Kidney (tissue), 14 donors: ENCODE data around the gene NSD2. TPM values are rescaled to one million over a fixed set of nuclear protein-coding genes. Genes with fewer than 3 reads are reported as not detected.
"Not testable (repeated sequence)": the region's sequence is repeated elsewhere in the genome, so short reads cannot be mapped to it uniquely, and the experiment has no call there.

Source experiments
- DNase-seq, 5 donors: peaks; one replicate each; pipeline ENCODE4 v3.0.0-alpha.2; 2013 to 2020
- FAIRE-seq: peaks from 2 replicates; lab custom pipeline; 2012; peaks lifted over from hg19 to GRCh38; lab: Jason Lieb, UNC
- H3K27ac ChIP-seq, 2 donors: one replicate each; pipeline ENCODE4 v1.7.0; 2013; ENCODE audit warnings: low read depth in 2 of 2, low read length in 2 of 2, inconsistent platforms in 1 of 2
- H3K27me3 ChIP-seq: one replicate; pipeline ENCODE4 v1.7.1; 2013; ENCODE audit warnings: low read length, inconsistent platforms; ENCODE audit not compliant: control insufficient read depth, insufficient read depth
- H3K36me3 ChIP-seq, 3 donors: one replicate each; pipeline versions ENCODE4 v1.7.0 to v1.7.1; 2013; ENCODE audit warnings: low read length in 3 of 3, control low read depth in 1 of 3, inconsistent platforms in 1 of 3; ENCODE audit not compliant: insufficient read depth in 3 of 3, control insufficient read depth in 2 of 3
- H3K4me1 ChIP-seq, 3 donors: one replicate each; pipeline versions ENCODE4 v1.7.0 to v1.7.1; 2013; ENCODE audit warnings: low read length in 3 of 3, inconsistent platforms in 1 of 3, low read depth in 1 of 3; ENCODE audit not compliant: control insufficient read depth in 2 of 3, insufficient read depth in 2 of 3
- H3K4me3 ChIP-seq, 3 donors: one replicate each; pipeline versions ENCODE4 v1.7.0 to v1.8.1; 2013; ENCODE audit warnings: low read length in 3 of 3, control low read depth in 1 of 3, inconsistent platforms in 1 of 3
- H3K9ac ChIP-seq, 3 donors: one replicate each; pipeline versions ENCODE4 v1.7.0 to v1.7.1; 2013; ENCODE audit warnings: low read length in 3 of 3, control low read depth in 1 of 3, inconsistent platforms in 1 of 3
- H3K9me3 ChIP-seq, 3 donors: one replicate each; pipeline versions ENCODE4 v1.7.0 to v1.7.1; 2013; ENCODE audit warnings: low read length in 3 of 3, control low read depth in 1 of 3, inconsistent platforms in 1 of 3; ENCODE audit not compliant: control insufficient read depth in 2 of 3, insufficient read depth in 1 of 3
- CTCF ChIP-seq: IDR thresholded peaks from 3 replicates; pipeline ENCODE4 v1.5.1; 2012; ENCODE audit warnings: mild to moderate bottlenecking, moderate library complexity, borderline replicate concordance; ENCODE audit not compliant: insufficient read depth; ENCODE audit errors: extremely low read depth
- intact Hi-C: fragments of 100-400 bp; cut with DNase I; formaldehyde crosslinking; loops from one replicate; pipeline ENCODE4 v1.11.1; 2022
- polyA plus RNA-seq: library from polyadenylated mRNA; stranded (reverse); fragments of 350-450 nt; fragmentation: Illumina TruSeq; extraction: RNeasy Lipid Tissue Mini Kit (QIAGEN cat#74804); gene quantifications from one replicate; pipeline ENCODE4 v1.2.3, GENCODE V29; 2014; ENCODE audit warnings: low read depth, low replicate concordance; ENCODE audit not compliant: insufficient read depth
- total RNA-seq: library from RNA; stranded (reverse); fragmentation: NEBNext Ultra II Directional; extraction: Animal tissue kit (Norgen Biotek cat#: 25700); gene quantifications from one replicate; pipeline ENCODE4 v1.2.1, GENCODE V29; 2021
- donor health status: control.
- donor health status: control.
- donor health status: control.
- donor health status: control.
- donor health status: control.
- donor health status: DM: yes; HTN: yes; CAD: no.
- donor health status: Normal renal cell carcinoma (clear cell type).

The NSD2 gene
- total and polyA plus RNA-seq, 2 donors from 2014 or later = 5.5 to 51.2 TPM

DNA sequence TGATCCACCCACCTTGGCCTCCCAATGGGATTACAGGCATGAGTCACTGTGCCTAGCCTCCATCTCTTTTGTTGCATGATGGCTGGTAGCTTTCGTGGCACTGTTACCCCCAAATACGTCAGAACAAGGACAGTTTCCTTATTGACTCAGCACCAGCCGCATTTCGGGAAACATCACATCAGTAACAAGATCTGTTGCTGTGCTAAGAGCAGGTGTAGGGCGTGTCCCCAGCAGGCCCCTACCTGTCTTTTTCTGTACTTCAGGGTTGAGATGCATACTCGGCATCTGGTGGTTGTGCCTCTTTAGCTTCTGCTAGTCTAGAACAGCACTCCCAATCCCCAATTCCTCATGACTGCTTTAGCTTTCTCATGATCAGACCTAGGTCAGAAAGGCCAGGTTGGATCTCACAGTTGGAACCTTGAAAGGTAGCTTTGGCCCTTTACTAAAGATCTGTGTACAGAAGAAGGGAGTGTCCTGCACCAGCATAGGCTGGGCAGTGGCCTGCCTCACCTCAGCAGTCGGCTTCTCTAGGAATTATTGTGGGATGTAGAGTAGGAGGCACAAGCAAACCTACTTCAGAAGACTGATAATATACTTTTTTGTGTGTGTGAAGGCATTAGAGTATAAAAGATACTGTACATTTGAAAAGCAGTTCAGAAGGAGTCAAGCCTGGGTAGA is 36.8 kb downstream of the NSD2 start:
- H3K36me3 ChIP-seq = peaks cover 0 to 3% (median 0%) of the 10 kb centered on the region in 3 donors

GRCh38 chr4:1909696-1910095 is 38.5 kb downstream of the NSD2 start:
- H3K9ac ChIP-seq, H3K36me3 ChIP-seq, DNase-seq, intact Hi-C loops, FAIRE-seq, H3K4me3 ChIP-seq, H3K27ac ChIP-seq, H3K27me3 ChIP-seq, H3K9me3 ChIP-seq, H3K4me1 ChIP-seq: not testable (repeated sequence)

More for the DNA sequence above, 36.8 kb downstream of the NSD2 start:
- Histone ChIP-seq H3K4me3 (no peak overlapping the region), H3K27me3 (no peaks in the 10 kb centered on the region), H3K9ac (no peak overlapping the region), H3K4me1 (no peaks in the 10 kb centered on the region), H3K9me3 (no peaks in the 10 kb centered on the region), H3K27ac (no peak overlapping the region)
- DNase-seq (no peak), FAIRE-seq (no peak)
- intact Hi-C loops = no loop called here
- no peak for TF ChIP-seq CTCF

DNA sequence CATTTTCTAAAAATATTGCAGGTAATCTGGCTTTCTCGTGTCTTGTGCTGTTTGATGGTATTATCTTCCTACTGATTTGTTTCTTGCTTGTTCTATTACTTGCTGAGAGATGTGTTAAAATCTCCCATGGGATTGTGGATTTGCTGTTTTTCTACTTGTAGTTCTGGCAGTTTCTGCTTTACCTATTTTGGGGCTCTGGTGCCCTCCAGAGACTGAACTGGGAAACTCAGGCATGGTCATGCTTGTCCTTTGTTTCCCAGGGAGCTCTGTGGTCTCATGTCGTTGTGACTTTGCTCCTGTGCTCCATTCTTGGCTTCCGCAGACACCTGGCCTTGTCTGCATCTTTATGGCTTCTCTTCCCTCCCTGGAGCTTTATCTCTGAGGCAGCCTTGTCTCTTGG is 39.5 kb downstream of the NSD2 start:
- DNase-seq (peak in 4 of 5 donors; percentile 54 to 81 (median 72)), FAIRE-seq (no peak)
- Histone ChIP-seq H3K27ac (no peak overlapping the region), H3K9ac (no peak overlapping the region), H3K36me3 (no peaks in the 10 kb centered on the region), H3K27me3 (no peaks in the 10 kb centered on the region), H3K4me1 (no peaks in the 10 kb centered on the region), H3K4me3 (no peak overlapping the region), H3K9me3 (no peaks in the 10 kb centered on the region)
- intact Hi-C loops = no loop called here
- TF ChIP-seq CTCF = peak; percentile 45

DNA sequence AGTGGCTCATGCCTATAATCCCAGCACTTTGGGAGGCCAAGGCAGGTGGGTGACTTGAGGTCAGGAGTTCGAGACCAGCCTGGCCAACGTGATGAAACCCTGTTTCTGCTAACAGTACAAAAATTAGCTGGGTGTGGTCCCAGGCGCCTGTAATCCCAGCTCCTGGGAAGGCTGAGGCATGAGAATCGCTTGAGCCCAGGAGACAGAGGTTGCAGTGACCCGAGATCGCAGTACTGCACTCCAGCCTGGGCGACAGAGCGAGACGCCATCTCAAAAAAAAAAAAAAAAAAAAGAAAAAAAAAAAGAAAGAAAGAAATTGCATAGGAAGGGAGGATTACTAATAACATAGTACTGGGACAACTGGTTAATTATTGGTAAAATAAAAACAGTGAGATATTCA is 40.1 kb downstream of the NSD2 start:
- H3K27ac ChIP-seq, H3K4me1 ChIP-seq, H3K9ac ChIP-seq, H3K27me3 ChIP-seq, H3K9me3 ChIP-seq, H3K36me3 ChIP-seq, DNase-seq, FAIRE-seq, H3K4me3 ChIP-seq, intact Hi-C loops: not testable (repeated sequence)
